Endothelial cell of umbilical vein (primary cell): Measurements from ENCODE around the gene UGT2B15. TPM values are rescaled to one million over a fixed set of nuclear protein-coding genes. Genes with fewer than 3 reads are reported as not detected.
"Not testable (repeated sequence)": the region's sequence is repeated elsewhere in the genome, so short reads cannot be mapped to it uniquely, and the experiment has no call there.

ENCODE experiments used
- BruUV-seq: library from RNA; stranded (reverse); fragments of 400-500 nt; replicated peaks from 2 replicates; lab custom pipeline; 2021; lab: Mats Ljungman, UMichigan
- CTCF ChIA-PET: fragments of 300-600, 350-600 bp; sonication (Branson Sonifier 250); formaldehyde crosslinking; loops from one replicate; lab custom pipeline; 2021; ENCODE audit warnings: antibody characterized with exemption, inconsistent platforms; lab: Charles Lee
- POLR2A ChIA-PET: fragments of 300-600, 350-600 bp; sonication (Branson Sonifier 250); formaldehyde crosslinking; loops from one replicate; lab custom pipeline; 2021; ENCODE audit warnings: antibody characterized with exemption, inconsistent platforms; lab: Charles Lee
- DNase-seq: peaks from one replicate; pipeline ENCODE4 v3.0.0-alpha.2; 2011; ENCODE audit warnings: low read depth, low spot score
- FAIRE-seq: peaks from 2 replicates; lab custom pipeline; 2011; peaks lifted over from hg19 to GRCh38; lab: Jason Lieb, UNC
- H2AFZ ChIP-seq: 2 replicates; pipeline ENCODE4 v1.6.0; 2012; ENCODE audit warnings: low read depth, low read length, control low read depth, inconsistent platforms
- H3K27ac ChIP-seq: 2 replicates; pipeline ENCODE4 v1.5.1; 2011; ENCODE audit warnings: low read depth, mild to moderate bottlenecking, control low read depth, low read length, moderate library complexity; ENCODE audit not compliant: insufficient read depth
- H3K27me3 ChIP-seq, 2 experiments: 2 replicates each; pipeline versions ENCODE4 v1.6.0 to v1.6.1; 2011; ENCODE audit warnings: low read length in 2 of 2, mixed read lengths in 1 of 2; ENCODE audit not compliant: control insufficient read depth in 2 of 2, insufficient read depth in 2 of 2
- H3K36me3 ChIP-seq, 2 experiments: 2 replicates in 1 of 2; 3 replicates in 1 of 2; pipeline ENCODE4 v1.5.1; 2011; ENCODE audit warnings: low read length in 2 of 2, mild to moderate bottlenecking in 1 of 2, moderate library complexity in 1 of 2; ENCODE audit not compliant: control insufficient read depth in 2 of 2, insufficient read depth in 2 of 2; ENCODE audit errors: extremely low read depth in 1 of 2
- H3K4me1 ChIP-seq: 3 replicates; pipeline ENCODE4 v1.5.1; 2011; ENCODE audit warnings: mild to moderate bottlenecking, low read length; ENCODE audit not compliant: control insufficient read depth, insufficient read depth; ENCODE audit errors: extremely low read depth
- H3K4me2 ChIP-seq: 2 replicates; pipeline ENCODE4 v1.6.1; 2011; ENCODE audit warnings: low read length, control low read depth, mixed read lengths; ENCODE audit not compliant: insufficient read depth
- H3K4me3 ChIP-seq, 3 experiments: fragments of 200-600 bp in 1 of 3; sonication (generic), shearing (Covaris generic) in 1 of 3; replicated peaks in 1 of 3; 2 replicates each; pipeline ENCODE4 v1.5.1; 2011 to 2016; ENCODE audit warnings: control low read depth in 3 of 3, low read length in 3 of 3, mild to moderate bottlenecking in 2 of 3, inconsistent platforms in 1 of 3, low read depth in 1 of 3, moderate library complexity in 1 of 3; ENCODE audit not compliant: insufficient read depth in 1 of 3
- H3K79me2 ChIP-seq: 2 replicates; pipeline ENCODE4 v1.6.0; 2012; ENCODE audit warnings: low read length, inconsistent platforms; ENCODE audit not compliant: control insufficient read depth, insufficient read depth
- H3K9ac ChIP-seq: replicated peaks from 2 replicates; pipeline ENCODE3; 2011; ENCODE audit warnings: low read length, control low read depth; ENCODE audit not compliant: insufficient read depth; ENCODE audit errors: extremely low read depth
- H3K9me1 ChIP-seq: replicated peaks from 3 replicates; pipeline ENCODE4 v1.6.0; 2011; ENCODE audit warnings: mild to moderate bottlenecking, low read length; ENCODE audit not compliant: control insufficient read depth, insufficient read depth; ENCODE audit errors: extremely low read depth
- H3K9me3 ChIP-seq: replicated peaks from 2 replicates; pipeline ENCODE4 v1.5.1; 2012; ENCODE audit warnings: low read length, inconsistent platforms; ENCODE audit not compliant: control insufficient read depth, insufficient read depth
- H4K20me1 ChIP-seq: replicated peaks from 2 replicates; pipeline ENCODE3; 2011; ENCODE audit warnings: mild to moderate bottlenecking, low read length; ENCODE audit not compliant: control insufficient read depth, insufficient read depth; ENCODE audit errors: extremely low read depth
- EZH2 ChIP-seq: IDR thresholded peaks from 2 replicates; pipeline ENCODE4 v1.6.1; 2012; ENCODE audit warnings: borderline replicate concordance, low read depth, mild to moderate bottlenecking, moderate library complexity, low read length, inconsistent platforms; ENCODE audit not compliant: severe bottlenecking
- FOS ChIP-seq: IDR thresholded peaks from 2 replicates; pipeline ENCODE4 v1.6.1; 2011; ENCODE audit warnings: mild to moderate bottlenecking, low read length, moderate library complexity, borderline replicate concordance; ENCODE audit not compliant: insufficient read depth
- GATA2 ChIP-seq: IDR thresholded peaks from 2 replicates; pipeline ENCODE4 v1.7.0; 2011; ENCODE audit warnings: low read depth, mild to moderate bottlenecking, moderate library complexity, mixed read lengths, low read length; ENCODE audit not compliant: insufficient read length, insufficient read depth
- JUN ChIP-seq: IDR thresholded peaks from 2 replicates; pipeline ENCODE4 v1.6.1; 2011; ENCODE audit warnings: borderline replicate concordance, low read depth; ENCODE audit not compliant: insufficient read length, insufficient read depth
- MYC ChIP-seq: IDR thresholded peaks from one replicate; pipeline ENCODE4 v1.6.1; 2011; ENCODE audit warnings: mild to moderate bottlenecking, low read depth, low read length
- POLR2A ChIP-seq: IDR thresholded peaks from 2 replicates; pipeline ENCODE4 v1.6.1; 2012; ENCODE audit warnings: low read depth, mild to moderate bottlenecking, control low read depth, low read length
- POLR2AphosphoS5 ChIP-seq: IDR thresholded peaks from 2 replicates; pipeline ENCODE4 v1.6.1; 2012; ENCODE audit warnings: low read depth, mild to moderate bottlenecking, control low read depth, low read length, moderate library complexity; ENCODE audit not compliant: insufficient read depth
- dilution Hi-C: fragments of 300-500 bp; cut with MboI; formaldehyde crosslinking; loops from one replicate; pipeline ENCODE4 v1.15.0; 2019; ENCODE audit warnings: low sequenced_read_pairs; ENCODE audit not compliant: extremely low pct_ligation_motif_present
- intact Hi-C: fragments of 100-400 bp; cut with micrococcal nuclease; formaldehyde crosslinking; loops from one replicate; pipeline ENCODE4 v1.10.0; 2022
- polyA plus RNA-seq, 4 experiments: library from polyadenylated mRNA; depleted of rRNA in 3 of 4; stranded (reverse) in 3 of 4; unstranded in 1 of 4; fragments of >200 nt; gene quantifications; 2 replicates each; pipeline versions ENCODE4 v1.2.1 to v1.2.3, GENCODE V29; 2011 to 2012; ENCODE audit warnings: missing spikeins in 1 of 4
- total RNA-seq: library from RNA; stranded (reverse); gene quantifications from 2 replicates; pipeline ENCODE4 v1.2.3, GENCODE V29; 2021
- TF ChIP-seq, protein P1 (sequence below): IDR thresholded peaks from 2 replicates; pipeline ENCODE4 v1.6.1; 2011; ENCODE audit not compliant: insufficient read depth, insufficient read length
- TF ChIP-seq, protein P2 (sequence below), 2 donors: IDR thresholded peaks; 1 replicate in 1 of 2; 2 replicates in 1 of 2; pipeline ENCODE4 v1.5.1; 2011; ENCODE audit warnings: low read length in 2 of 2, mild to moderate bottlenecking in 2 of 2, moderate library complexity in 2 of 2, control low read depth in 1 of 2, inconsistent platforms in 1 of 2, low read depth in 1 of 2; ENCODE audit not compliant: insufficient read depth in 1 of 2; ENCODE audit errors: extremely low read depth in 1 of 2

The UGT2B15 gene
- total and polyA plus RNA-seq, 2 donors (not counting 3 experiments of a cell fraction or from before 2014, with no cell fraction given), result not detected

DNA sequence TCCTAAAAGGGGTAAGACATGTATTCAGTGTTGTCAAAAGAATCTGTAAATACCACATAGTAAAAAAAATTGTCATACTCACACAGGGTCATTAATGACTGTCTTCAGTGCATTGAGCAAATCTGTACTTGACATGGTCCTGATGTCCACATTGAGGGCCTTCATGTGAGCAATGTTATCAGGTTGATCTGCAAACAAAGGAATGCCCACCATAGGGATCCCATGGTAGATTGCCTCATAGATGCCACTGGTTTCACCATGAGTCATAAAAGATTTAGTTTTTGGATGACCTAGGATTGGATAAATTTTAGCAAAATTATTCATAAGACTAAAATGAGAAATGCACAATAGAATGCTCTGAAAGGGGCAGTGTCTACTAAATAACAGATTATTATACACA lies 38.1 kb upstream of the UGT2B15 start:
- ChIA-PET CTCF (no interaction called here), POLR2A (no interaction called here)
- Histone ChIP-seq H3K9ac (no peak overlapping the region), H3K9me3 (no peaks in the 10 kb centered on the region), H3K4me3 (no peak overlapping the region), H3K36me3 (no peaks in the 10 kb centered on the region), H3K79me2 (no peaks in the 10 kb centered on the region), H3K27me3 (no peaks in the 10 kb centered on the region), H2AFZ (no peak overlapping the region), H3K4me2 (no peak overlapping the region), H4K20me1 (no peaks in the 10 kb centered on the region), H3K27ac (no peak overlapping the region), H3K4me1 (no peaks in the 10 kb centered on the region), H3K9me1 (no peaks in the 10 kb centered on the region)
- intact Hi-C loops (no loop called here), dilution Hi-C loops (no loop called here)
- no TSS peak for BruUV-seq
- no peak for DNase-seq
- FAIRE-seq, result no peak
- TF ChIP-seq, protein P1, sequence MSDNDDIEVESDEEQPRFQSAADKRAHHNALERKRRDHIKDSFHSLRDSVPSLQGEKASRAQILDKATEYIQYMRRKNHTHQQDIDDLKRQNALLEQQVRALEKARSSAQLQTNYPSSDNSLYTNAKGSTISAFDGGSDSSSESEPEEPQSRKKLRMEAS, result no peak
- no peak for TF ChIP-seq MYC
- no peak for TF ChIP-seq POLR2AphosphoS5
- no peak for TF ChIP-seq GATA2
- TF ChIP-seq POLR2A, result no peak
- no peak for TF ChIP-seq EZH2
- TF ChIP-seq FOS, result no peak
- TF ChIP-seq, protein P2, sequence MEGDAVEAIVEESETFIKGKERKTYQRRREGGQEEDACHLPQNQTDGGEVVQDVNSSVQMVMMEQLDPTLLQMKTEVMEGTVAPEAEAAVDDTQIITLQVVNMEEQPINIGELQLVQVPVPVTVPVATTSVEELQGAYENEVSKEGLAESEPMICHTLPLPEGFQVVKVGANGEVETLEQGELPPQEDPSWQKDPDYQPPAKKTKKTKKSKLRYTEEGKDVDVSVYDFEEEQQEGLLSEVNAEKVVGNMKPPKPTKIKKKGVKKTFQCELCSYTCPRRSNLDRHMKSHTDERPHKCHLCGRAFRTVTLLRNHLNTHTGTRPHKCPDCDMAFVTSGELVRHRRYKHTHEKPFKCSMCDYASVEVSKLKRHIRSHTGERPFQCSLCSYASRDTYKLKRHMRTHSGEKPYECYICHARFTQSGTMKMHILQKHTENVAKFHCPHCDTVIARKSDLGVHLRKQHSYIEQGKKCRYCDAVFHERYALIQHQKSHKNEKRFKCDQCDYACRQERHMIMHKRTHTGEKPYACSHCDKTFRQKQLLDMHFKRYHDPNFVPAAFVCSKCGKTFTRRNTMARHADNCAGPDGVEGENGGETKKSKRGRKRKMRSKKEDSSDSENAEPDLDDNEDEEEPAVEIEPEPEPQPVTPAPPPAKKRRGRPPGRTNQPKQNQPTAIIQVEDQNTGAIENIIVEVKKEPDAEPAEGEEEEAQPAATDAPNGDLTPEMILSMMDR (IDR thresholded peaks at IDR 0.05; ENCODE audit: extremely low read depth in 1 of 2, insufficient read depth in 1 of 2, low read depth in 1 of 2, low read length in 2 of 2), result no peak
- TF ChIP-seq JUN, result no peak

DNA sequence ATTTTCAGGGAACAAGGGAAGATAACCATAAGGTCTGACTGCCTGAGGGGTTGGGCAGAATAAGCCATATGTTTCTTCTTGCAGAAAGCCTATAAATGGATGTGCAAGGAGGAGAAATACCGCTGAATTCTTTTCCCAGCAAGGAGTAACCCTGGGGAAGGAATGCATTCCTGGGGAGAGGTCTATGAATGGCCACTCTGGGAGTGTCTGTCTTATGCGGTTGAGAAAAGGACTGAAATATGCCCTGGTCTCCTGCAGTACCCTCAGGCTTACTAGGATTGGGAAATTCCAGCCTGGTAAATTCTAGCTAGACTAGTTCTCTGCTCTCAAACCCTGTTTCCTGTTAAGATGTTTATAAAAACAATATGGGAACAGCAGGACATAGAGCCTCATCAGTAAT lies 32.7 kb upstream of the UGT2B15 start:
- DNase-seq, H3K9me1 ChIP-seq, H3K36me3 ChIP-seq, H3K27ac ChIP-seq, BruUV-seq, intact Hi-C loops, H3K4me1 ChIP-seq, H3K27me3 ChIP-seq, H3K9me3 ChIP-seq, dilution Hi-C loops, H3K79me2 ChIP-seq, FAIRE-seq, H3K9ac ChIP-seq, POLR2A ChIA-PET, H3K4me2 ChIP-seq, H2AFZ ChIP-seq, H4K20me1 ChIP-seq, H3K4me3 ChIP-seq, CTCF ChIA-PET: not testable (repeated sequence)
